ENCODE measurements around the gene AFAP1. TPM values are rescaled to one million over a fixed set of nuclear protein-coding genes. Genes with fewer than 3 reads are reported as not detected.

The AFAP1 gene
- polyA plus RNA-seq, 1 experiment: 61.7 TPM

GRCh38 chr4:7744142-7744804 is 195.4 kb downstream of the AFAP1 start:
- no peak for TF ChIP-seq CTCF (IDR thresholded peaks at IDR 0.05; ENCODE audit: low read depth, low read length)
- CTCF ChIA-PET: no interaction called here
- Histone ChIP-seq H3K9me3 (ENCODE audit: control insufficient read depth, insufficient read depth, low read length) (peaks cover 5% of the 10 kb centered on the region; the same call in 1 of the 2 replicates), H3K27me3 (ENCODE audit: control insufficient read depth, insufficient read depth, low read length) (no peaks in the 10 kb centered on the region), H3K4me3 (ENCODE audit: low read depth, low read length) (no peak overlapping the region), H3K27ac (ENCODE audit: low read depth, low read length) (no peak overlapping the region)
- POLR2A ChIA-PET: no interaction called here
- no peak for DNase-seq (ENCODE audit: low read depth, low spot score)

DNA sequence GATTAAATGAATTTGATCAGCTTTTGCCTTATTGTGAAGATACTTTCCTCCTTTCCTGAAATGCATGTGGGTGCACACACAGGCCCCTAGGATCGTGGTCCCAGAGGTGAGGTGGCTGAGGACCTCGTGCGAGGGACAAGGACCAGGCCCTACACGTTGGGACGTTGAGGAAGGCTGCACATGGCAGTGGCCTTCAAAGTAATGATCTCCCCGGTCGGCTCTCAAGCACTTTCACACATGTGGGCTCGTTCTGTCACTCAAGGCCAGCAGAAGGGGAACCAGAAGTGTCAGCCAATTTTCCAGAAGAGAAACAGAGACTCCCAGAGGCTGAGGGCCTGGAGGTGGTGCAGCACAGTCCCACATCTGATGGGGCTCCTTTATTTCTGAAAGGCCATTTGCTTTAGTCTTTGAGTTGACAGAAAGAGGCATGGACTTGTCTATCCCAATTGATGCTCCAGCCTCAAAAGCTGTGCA is 196.8 kb downstream of the AFAP1 start:
- no peak for DNase-seq (ENCODE audit: low read depth, low spot score)
- no peaks in the 10 kb centered on the region for H3K27me3 ChIP-seq (ENCODE audit: control insufficient read depth, insufficient read depth, low read length)
- H3K27ac ChIP-seq (ENCODE audit: low read depth, low read length): no peak overlapping the region
- CTCF ChIA-PET: no interaction called here
- POLR2A ChIA-PET: no interaction called here
- no peak overlapping the region for H3K4me3 ChIP-seq (ENCODE audit: low read depth, low read length)
- no peak for TF ChIP-seq CTCF (IDR thresholded peaks at IDR 0.05; ENCODE audit: low read depth, low read length)
- H3K9me3 ChIP-seq (ENCODE audit: control insufficient read depth, insufficient read depth, low read length): peaks cover 19% of the 10 kb centered on the region; the same call in 1 of the 2 replicates

- Histone ChIP-seq H3K27me3 (ENCODE audit: control insufficient read depth, insufficient read depth, low read length) (no peaks in the 10 kb centered on the region), H3K4me3 (ENCODE audit: low read depth, low read length) (no peak overlapping the region), H3K9me3 (ENCODE audit: control insufficient read depth, insufficient read depth, low read length) (peaks cover 23% of the 10 kb centered on the region; the same call in 1 of the 2 replicates), H3K27ac (ENCODE audit: low read depth, low read length) (no peak overlapping the region)
- ChIA-PET CTCF (no interaction called here), POLR2A (no interaction called here)
- DNase-seq (ENCODE audit: low read depth, low spot score): no peak
- no peak for TF ChIP-seq CTCF (IDR thresholded peaks at IDR 0.05; ENCODE audit: low read depth, low read length)
These were observed 197.5 kb downstream of the AFAP1 start for GRCh38 chr4:7741946-7742806.

GRCh38 chr4:7740866-7741525 is 198.7 kb downstream of the AFAP1 start:
- ChIA-PET CTCF (no interaction called here), POLR2A (no interaction called here)
- no peak for TF ChIP-seq CTCF (IDR thresholded peaks at IDR 0.05; ENCODE audit: low read depth, low read length)
- Histone ChIP-seq H3K27ac (ENCODE audit: low read depth, low read length) (no peak overlapping the region), H3K4me3 (ENCODE audit: low read depth, low read length) (no peak overlapping the region), H3K9me3 (ENCODE audit: control insufficient read depth, insufficient read depth, low read length) (peaks cover 23% of the 10 kb centered on the region; the same call in 1 of the 2 replicates), H3K27me3 (ENCODE audit: control insufficient read depth, insufficient read depth, low read length) (no peaks in the 10 kb centered on the region)
- DNase-seq (ENCODE audit: low read depth, low spot score): no peak

All from AG04450 (cell line).